ENCODE results near the gene ZC3HAV1. TPM values are rescaled to one million over a fixed set of nuclear protein-coding genes. Genes with fewer than 3 reads are reported as not detected.
"Not testable (repeated sequence)": the region's sequence is repeated elsewhere in the genome, so short reads cannot be mapped to it uniquely, and the experiment has no call there.

Gene ZC3HAV1
- polyA plus RNA-seq, 3 donors: 17.2 to 25.0 (median 19.1) TPM

GRCh38 chr7:139091677-139091996 is 17.9 kb downstream of the ZC3HAV1 start:
- DNase-seq: no peak

GRCh38 chr7:139089118-139089517 is 20.4 kb downstream of the ZC3HAV1 start:
- no peak for DNase-seq

DNA sequence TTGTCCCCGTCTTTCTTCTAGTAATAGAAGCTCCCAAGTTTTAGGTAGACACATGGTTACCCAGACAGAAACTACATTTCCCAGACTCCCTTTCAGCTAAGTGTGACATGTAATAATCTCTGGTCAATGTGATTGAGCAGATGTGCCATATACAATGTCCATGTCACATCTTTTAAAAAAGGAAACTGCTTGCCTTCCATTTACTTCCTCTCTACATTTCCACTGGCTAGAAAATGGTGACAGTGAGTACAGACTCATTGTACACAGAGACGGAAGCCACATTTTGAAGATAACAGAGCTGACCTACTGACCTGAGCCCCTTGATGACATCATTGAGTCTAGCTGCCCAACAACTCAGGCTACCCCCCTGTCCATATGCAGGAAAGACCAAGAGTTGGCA is 21.3 kb downstream of the ZC3HAV1 start:
- no peak for DNase-seq

DNA sequence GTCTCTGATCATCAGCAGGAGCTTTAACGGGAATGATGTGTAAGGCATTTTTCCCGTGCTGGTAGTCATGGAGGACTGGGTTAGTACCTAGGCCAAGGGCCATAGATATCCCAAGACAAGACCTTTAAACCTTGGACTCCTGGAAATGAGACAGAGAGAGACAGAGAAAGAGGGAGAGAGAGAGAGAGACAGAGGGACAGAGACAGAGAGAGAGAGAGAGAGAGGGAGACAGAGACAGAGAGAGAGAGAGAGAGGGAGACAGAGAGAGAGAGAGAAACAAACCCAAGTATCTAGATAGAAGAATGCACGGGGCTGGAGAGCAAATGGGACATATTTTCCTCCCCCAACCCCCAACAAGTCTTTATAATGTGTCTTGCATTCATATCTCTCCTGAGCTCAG is 22.3 kb downstream of the ZC3HAV1 start:
- DNase-seq: no peak

DNA sequence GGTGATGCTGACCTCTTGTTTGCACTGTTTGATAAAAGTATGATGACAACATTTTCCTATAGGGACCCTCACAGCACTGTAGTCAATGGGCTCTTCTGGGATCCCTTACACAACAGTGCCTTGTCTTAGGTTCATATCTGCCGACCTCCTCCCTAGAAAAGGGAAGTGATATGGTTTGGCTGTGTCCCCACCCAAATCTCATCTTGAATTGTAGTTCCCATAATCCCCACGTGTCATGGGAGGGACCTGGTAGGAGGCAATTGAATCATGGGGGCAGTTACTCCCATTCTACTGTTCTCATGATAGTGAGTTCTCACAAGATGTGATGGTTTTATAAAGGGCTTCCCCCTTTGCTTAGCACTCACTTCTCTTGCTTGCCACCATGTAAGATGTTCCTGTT is 23.1 kb downstream of the ZC3HAV1 start:
- DNase-seq: no peak

DNA sequence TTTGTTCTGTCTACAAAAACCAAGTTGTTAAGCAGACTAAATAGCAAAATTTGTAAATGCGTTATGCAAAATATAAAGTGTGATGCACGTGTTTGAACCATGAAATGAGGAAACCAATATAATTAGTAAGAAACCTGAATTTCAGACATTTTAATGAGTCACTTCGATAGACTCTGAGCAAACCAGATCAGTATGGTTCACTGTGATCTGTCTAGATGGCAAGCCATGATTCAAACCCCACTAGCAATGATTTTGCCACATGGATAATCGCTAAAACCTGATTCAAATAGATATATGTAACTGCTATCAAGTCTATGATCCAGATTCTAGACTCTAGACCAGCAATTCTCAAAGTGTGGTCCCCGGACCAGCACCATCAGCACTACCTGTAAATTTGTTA is 24.8 kb downstream of the ZC3HAV1 start:
- no peak for DNase-seq

DNA sequence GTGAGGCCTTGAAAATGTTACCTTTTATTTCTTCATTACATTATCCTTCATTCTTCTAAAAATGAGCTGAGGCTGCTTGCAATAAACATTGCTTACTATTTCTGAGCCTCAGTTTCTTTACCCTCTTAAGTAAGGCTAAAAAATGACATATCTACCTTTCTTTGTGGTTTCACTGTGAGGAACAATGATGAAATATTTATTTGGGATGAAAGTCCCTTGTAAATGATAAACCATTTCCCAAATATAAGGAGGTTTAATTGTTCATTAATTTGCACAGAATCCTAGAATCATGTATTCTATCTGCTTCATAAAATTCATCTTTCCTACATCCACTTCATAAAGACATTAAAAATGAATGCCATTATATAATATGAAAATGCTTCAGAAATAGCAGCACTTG is 27.9 kb downstream of the ZC3HAV1 start:
- no peak for DNase-seq

DNA sequence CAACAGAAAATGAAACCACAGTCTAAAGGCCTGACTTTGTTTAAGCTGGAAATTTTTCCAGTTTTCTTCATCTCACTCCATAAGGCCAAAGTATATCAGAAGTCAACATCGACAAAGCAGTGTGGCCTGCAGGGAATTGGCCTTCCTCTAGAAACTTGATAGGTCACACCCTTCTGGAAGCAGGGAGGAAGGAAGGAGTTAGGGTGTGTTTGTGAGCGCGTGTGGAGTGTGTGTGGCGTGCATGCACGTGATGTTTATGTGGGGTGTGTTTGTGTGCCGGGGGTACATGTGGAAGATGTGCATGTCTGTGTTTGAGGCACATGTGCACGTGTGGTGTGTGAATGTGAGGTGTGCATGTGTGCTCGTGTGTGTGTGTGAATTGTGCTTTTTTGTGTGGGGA is 28.6 kb downstream of the ZC3HAV1 start:
- no peak for DNase-seq

- no peak for DNase-seq
Observed at GRCh38 chr7:139079861-139080260, 29.7 kb downstream of the ZC3HAV1 start.

GRCh38 chr7:139078911-139079310 is 30.6 kb downstream of the ZC3HAV1 start:
- no peak for DNase-seq

DNA sequence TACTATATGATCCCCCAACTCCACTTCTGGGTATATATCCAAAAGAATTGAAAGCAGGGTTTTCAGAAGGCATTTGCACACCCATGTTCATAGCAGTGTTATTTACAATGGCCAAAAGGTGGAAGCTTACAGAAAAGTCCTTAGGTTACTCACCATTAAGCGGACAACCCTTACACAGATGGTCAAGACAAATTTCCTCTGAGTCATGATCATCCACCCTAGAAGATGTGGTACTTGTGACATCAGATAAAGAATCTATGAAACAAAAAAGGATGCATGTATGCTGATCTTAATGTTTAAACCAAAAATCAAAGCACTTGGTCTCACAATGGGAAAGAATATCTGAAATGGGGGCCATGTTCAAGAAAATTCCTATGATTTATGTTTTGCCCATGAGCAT is 31.1 kb downstream of the ZC3HAV1 start:
- no peak for DNase-seq

DNA sequence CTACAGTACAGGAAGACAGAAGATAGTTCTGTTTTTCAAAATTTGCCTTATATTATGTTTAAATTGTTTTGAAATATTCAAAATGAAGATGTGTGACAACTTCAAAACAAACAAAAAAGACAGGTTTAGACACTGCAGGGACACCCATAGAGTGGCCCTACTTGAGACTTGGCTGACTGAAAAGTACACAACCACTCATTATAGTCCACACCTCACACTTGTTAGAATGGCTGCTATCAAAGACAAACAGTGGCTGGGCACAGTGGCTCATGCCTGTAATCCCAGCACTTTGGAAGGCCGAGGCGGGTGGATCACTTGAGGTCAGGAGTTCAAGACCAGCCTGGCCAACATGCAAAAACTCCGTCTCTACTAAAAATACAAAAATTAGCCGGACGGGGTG is 31.8 kb downstream of the ZC3HAV1 start:
- not testable (repeated sequence) for DNase-seq

DNA sequence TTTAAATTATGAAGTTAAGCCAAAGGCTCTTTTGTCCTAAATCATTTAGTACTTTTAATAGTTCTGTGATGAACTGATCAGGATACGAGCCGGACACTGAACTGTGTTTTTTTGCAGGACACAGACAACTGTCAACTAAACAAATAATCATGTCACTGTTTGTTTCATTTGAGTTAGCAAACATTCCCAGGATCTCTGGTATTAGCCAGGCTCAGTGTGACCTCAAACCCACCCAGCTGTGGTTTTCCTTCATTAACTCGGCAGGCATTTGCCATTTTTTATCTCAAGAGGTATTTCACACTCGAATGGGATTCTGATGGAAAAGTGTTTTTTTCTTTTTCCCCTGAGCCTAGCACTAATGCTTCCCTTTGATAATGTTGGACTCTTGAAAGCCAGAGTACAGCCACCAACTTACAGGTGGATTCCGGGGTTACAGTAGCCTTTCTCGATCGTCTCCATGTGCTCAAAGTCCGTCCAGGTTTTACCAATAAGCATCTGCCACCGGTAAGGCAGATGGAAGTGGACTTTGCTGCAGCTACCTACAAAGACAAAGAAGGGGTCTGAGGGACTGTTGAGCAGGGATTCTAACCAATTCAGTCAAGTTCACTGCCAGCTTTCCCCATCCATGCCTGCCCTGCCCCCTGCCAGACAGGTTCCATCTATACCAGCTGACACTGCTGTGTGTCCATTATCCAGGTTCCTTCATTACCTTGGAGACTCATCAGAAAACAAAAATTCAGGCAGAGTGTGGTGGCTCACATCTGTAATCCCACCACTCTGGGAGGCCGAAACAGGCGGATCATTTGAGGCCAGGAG is 33.4 kb downstream of the ZC3HAV1 start:
- no peak for DNase-seq

- peak; percentile 76 for DNase-seq
Observed at GRCh38 chr7:139075031-139075652, 34.4 kb downstream of the ZC3HAV1 start.

GRCh38 chr7:139072796-139073195 is 36.7 kb downstream of the ZC3HAV1 start:
- no peak for DNase-seq

- no peak for DNase-seq
Observed at GRCh38 chr7:139071680-139072079, 37.8 kb downstream of the ZC3HAV1 start.

GRCh38 chr7:139068544-139069399 is 40.7 kb downstream of the ZC3HAV1 start:
- DNase-seq: no peak

DNA sequence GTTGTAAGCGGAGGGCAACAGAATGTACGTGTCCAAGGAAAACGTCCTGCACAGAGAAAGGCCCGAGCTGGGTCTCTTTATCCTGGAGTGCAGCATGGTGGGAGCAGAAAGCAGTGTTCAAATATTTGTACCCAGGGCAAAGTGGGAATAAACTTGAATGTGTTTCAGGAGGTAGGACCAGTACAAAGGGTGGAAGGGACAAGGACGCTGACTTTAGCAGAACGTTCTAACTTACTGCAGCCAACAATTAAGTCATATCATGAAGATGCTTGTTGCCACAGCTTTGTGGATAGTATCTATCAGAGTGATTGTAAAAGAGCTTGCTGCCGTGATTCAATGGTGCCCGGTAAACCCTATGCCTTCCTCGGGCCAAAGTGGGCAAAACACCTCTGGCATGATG is 43.2 kb downstream of the ZC3HAV1 start:
- no peak for DNase-seq

GRCh38 chr7:139065323-139065722 is 44.2 kb downstream of the ZC3HAV1 start:
- DNase-seq: no peak

DNA sequence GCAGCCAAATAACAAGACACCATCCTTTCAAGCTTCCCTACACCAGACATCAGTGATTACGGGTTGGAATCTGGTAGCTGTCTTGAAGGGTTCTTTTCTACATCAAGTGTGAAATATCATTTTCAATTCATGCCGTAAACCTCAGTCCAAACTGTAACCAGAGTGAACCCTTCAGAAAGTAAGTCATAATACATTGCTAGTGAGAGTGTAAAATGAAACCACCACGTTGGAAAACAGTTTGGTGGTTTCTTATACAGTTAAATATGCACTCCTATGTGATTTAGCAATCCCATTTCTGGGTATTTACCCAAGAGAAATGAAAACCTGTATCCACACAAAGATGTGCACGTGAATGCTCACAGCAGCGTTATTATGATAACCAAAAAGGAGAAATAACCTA is 48.1 kb downstream of the ZC3HAV1 start:
- no peak for DNase-seq

DNA sequence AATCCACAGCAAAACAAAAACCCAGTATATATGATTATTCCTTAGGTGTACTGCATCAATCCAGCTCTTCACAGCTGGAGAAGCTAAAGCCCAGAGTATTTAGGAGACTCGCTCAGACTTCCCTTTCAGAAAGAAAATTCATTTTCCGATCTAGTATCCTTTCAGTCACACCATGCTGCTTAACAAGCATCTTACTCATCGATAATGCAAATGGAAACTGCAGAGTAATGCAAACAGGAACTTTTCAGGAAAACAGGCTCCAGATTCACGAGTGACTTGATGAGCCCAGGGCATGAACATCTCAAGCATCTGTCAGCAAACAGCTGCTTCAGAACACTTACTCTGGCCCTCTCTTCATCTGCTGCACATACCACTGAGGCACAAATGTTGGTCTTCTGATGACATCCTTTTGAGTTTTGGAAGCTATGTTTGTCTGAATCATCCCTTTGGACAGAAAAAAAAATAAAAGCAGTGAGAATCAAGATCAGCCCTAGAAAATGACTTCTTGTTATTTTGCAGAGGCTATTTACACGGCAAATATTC is 48.8 kb downstream of the ZC3HAV1 start:
- no peak for DNase-seq

- no peak for DNase-seq
Observed at GRCh38 chr7:139059905-139060304, 49.6 kb downstream of the ZC3HAV1 start.

- no peak for DNase-seq
Observed at GRCh38 chr7:139058943-139059342, 50.6 kb downstream of the ZC3HAV1 start.
